Tibial nerve (tissue), 4 donors: ENCODE data around the gene PXT1.
A peak's percentile ranks its signal among the peaks of the same experiment; 100 is the strongest.

ENCODE experiments used
- EP300 ChIP-seq, 2 donors: sonication (generic); formaldehyde crosslinking; IDR thresholded peaks; one replicate each; pipeline ENCODE4 v1.6.1; 2017; ENCODE audit warnings: antibody characterized with exemption in 2 of 2, mild to moderate bottlenecking in 1 of 2
- TF ChIP-seq, protein P1 (sequence below), 5 experiments: fragments of 200-600 bp in 3 of 5; fragments of 450-650 bp in 2 of 5; sonication (generic) in 3 of 5; IDR thresholded peaks; one replicate each; pipeline ENCODE4 v1.5.1; 2016 to 2019; ENCODE audit warnings: antibody characterized with exemption in 5 of 5, mild to moderate bottlenecking in 3 of 5, moderate library complexity in 2 of 5

DNA sequence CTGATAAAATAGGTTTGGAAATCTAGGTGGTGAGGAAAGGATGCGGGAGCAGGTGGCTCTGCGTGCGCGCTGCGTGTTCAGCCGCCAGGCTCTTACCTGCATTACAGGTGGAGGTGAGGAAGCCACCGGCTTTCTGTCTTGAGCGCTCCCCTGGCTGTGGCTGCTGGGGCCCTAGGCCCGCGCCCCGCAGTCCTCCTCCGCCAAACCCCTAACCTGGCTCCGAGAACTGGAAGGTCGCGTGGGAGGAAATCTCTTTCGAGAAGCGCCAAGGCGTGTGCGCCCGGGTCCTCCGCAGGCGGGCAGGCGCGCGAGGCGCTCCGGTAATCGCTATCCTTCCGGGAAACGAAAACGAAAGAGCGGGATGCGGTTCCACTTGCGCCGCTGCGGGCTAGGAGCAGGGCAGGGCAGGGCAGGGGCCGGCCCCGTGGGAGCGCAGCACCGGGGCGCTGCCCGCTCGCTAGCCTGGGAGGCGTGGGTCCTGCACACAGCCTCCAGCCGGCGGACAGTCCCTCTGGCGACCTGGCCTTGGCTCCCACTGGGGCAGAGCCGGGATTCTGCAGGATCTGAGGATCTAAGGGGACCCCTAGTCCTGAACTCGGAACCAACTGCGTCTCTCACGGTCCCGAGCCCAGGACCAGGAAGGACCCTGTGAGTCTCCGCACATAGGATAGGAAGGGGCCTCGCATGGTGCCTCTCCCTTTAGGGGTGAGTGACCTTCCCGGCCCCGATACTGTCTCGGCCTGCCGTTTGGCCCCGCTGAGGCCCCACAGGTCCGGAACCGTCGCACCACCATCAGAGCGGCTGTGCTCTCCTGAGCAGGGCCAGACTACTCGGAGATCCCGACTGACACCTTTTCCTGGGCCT is 55.0 kb downstream of the PXT1 start, which contains the start of gene ETV7:
- TF ChIP-seq, protein P1, sequence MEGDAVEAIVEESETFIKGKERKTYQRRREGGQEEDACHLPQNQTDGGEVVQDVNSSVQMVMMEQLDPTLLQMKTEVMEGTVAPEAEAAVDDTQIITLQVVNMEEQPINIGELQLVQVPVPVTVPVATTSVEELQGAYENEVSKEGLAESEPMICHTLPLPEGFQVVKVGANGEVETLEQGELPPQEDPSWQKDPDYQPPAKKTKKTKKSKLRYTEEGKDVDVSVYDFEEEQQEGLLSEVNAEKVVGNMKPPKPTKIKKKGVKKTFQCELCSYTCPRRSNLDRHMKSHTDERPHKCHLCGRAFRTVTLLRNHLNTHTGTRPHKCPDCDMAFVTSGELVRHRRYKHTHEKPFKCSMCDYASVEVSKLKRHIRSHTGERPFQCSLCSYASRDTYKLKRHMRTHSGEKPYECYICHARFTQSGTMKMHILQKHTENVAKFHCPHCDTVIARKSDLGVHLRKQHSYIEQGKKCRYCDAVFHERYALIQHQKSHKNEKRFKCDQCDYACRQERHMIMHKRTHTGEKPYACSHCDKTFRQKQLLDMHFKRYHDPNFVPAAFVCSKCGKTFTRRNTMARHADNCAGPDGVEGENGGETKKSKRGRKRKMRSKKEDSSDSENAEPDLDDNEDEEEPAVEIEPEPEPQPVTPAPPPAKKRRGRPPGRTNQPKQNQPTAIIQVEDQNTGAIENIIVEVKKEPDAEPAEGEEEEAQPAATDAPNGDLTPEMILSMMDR (IDR thresholded peaks at IDR 0.05): no peak
- TF ChIP-seq EP300 (IDR thresholded peaks at IDR 0.05): peak in 1 of 2 donors; percentile 44
